Measurements from ENCODE around the gene GRK5.

Gene GRK5

GRCh38 chr10:119378737-119379067, 171.3 kb downstream of the GRK5 start:
- no peak for DNase-seq (ENCODE audit: low read depth in 3 of 3)

GRCh38 chr10:119379466-119380071, 172.2 kb downstream of the GRK5 start:
- no peak for DNase-seq (ENCODE audit: low read depth in 3 of 3)

GRCh38 chr10:119383174-119383856, 175.9 kb downstream of the GRK5 start:
- DNase-seq (ENCODE audit: low read depth in 3 of 3), result no peak

- no peak for DNase-seq (ENCODE audit: low read depth in 3 of 3)
These were observed 176.8 kb downstream of the GRK5 start for GRCh38 chr10:119384127-119384526.

GRCh38 chr10:119386666-119387065, 179.3 kb downstream of the GRK5 start:
- no peak for DNase-seq (ENCODE audit: low read depth in 3 of 3)

GRCh38 chr10:119388849-119389345, 181.5 kb downstream of the GRK5 start:
- no peak for DNase-seq (ENCODE audit: low read depth in 3 of 3)

- no peak for DNase-seq (ENCODE audit: low read depth in 3 of 3)
These were observed 184.3 kb downstream of the GRK5 start for GRCh38 chr10:119391440-119392251.

GRCh38 chr10:119393019-119393418, 185.6 kb downstream of the GRK5 start:
- DNase-seq (ENCODE audit: low read depth in 3 of 3), result no peak

GRCh38 chr10:119393421-119393820, 186.1 kb downstream of the GRK5 start:
- DNase-seq (ENCODE audit: low read depth in 3 of 3), result no peak

GRCh38 chr10:119393845-119394244, 186.5 kb downstream of the GRK5 start:
- no peak for DNase-seq (ENCODE audit: low read depth in 3 of 3)

- no peak for DNase-seq (ENCODE audit: low read depth in 3 of 3)
These were observed 187.4 kb downstream of the GRK5 start for GRCh38 chr10:119394657-119395279.

GRCh38 chr10:119395280-119396007, 188.1 kb downstream of the GRK5 start:
- no peak for DNase-seq (ENCODE audit: low read depth in 3 of 3)

GRCh38 chr10:119396008-119396708, 188.8 kb downstream of the GRK5 start:
- no peak for DNase-seq (ENCODE audit: low read depth in 3 of 3)

- DNase-seq (ENCODE audit: low read depth in 3 of 3), result no peak
These were observed 189.3 kb downstream of the GRK5 start for GRCh38 chr10:119396709-119397071.

GRCh38 chr10:119397416-119397815, 190.0 kb downstream of the GRK5 start:
- DNase-seq (ENCODE audit: low read depth in 3 of 3), result no peak

GRCh38 chr10:119398996-119399395, 191.6 kb downstream of the GRK5 start:
- no peak for DNase-seq (ENCODE audit: low read depth in 3 of 3)

GRCh38 chr10:119399466-119399865, 192.1 kb downstream of the GRK5 start:
- no peak for DNase-seq (ENCODE audit: low read depth in 3 of 3)

GRCh38 chr10:119401671-119402395, 194.5 kb downstream of the GRK5 start:
- DNase-seq (ENCODE audit: low read depth in 3 of 3), result no peak

- DNase-seq (ENCODE audit: low read depth in 3 of 3), result no peak
These were observed 196.6 kb downstream of the GRK5 start for GRCh38 chr10:119403921-119404320.

All from stimulated activated CD4-positive, alpha-beta T cell treated with anti-CD3 and anti-CD28 coated beads, TNF-alpha, amount 100 ng/mL, for 4 hours (primary cell).